ENCODE results near the gene FUOM. TPM values are rescaled to one million over a fixed set of nuclear protein-coding genes. Genes with fewer than 3 reads are reported as not detected.
"Not testable (repeated sequence)": the region's sequence is repeated elsewhere in the genome, so short reads cannot be mapped to it uniquely, and the experiment has no call there.

Gene FUOM
- total RNA-seq, 1 donor from 2014 or later = 8.2 TPM

GRCh38 chr10:133335246-133336117, 22.3 kb downstream of the FUOM start:
- peak; percentile 17 for DNase-seq (ENCODE audit: low read depth)

- no peak for DNase-seq (ENCODE audit: low read depth)
These were observed 23.1 kb downstream of the FUOM start for GRCh38 chr10:133334503-133335245.

- DNase-seq (ENCODE audit: low read depth) = no peak
These were observed 24.7 kb downstream of the FUOM start for GRCh38 chr10:133332936-133333699.

GRCh38 chr10:133329491-133330202, 28.2 kb downstream of the FUOM start:
- peak; percentile 86 for DNase-seq (ENCODE audit: low read depth)

DNA sequence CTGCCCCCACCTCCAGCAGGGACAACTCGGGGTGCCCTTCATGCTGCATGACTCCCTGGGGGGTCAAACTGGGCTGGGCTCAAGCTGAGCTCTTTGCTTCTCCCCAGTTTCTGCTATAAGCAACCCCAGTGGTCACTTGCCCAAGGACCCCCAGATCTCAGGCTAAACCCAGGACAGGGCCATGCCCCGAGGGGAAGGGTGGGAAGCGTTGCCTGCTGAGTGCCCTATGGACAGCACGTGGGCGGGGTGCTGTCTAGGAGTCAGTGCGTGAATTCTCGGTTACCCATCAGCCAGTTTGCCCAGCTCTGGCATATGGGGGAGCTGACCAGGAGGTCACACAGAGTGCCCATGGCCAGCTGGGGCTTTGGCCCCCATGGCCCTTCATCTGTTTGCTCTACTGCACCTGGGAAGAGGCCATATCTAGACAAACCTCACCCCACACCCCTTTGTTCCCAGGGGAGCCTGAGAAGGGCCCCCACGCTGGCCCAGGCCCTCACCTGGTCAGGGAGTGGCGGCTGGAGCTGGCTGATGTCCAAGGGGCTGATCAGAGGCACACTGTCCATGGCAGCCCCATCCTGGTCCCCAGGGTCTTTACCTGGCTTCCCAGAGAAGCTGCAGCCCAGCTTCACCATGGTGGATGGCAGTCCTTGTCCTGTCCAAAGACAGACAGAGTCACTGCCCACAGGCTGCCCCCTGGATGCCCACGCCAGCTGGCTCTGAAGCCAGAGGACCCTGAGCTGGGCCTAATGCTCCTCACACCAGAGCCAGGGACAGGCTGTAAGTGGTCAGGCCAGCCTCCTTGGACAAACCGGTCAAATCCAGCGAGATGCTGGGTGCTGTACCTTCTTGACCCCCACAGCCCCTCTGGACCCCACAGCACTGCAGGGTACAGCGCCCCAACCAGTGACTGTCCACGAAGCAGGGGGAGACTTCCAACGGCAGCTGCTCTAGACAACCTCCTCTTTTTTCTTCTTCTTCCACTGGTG, 29.2 kb downstream of the FUOM start:
- no peak for DNase-seq (ENCODE audit: low read depth)

DNA sequence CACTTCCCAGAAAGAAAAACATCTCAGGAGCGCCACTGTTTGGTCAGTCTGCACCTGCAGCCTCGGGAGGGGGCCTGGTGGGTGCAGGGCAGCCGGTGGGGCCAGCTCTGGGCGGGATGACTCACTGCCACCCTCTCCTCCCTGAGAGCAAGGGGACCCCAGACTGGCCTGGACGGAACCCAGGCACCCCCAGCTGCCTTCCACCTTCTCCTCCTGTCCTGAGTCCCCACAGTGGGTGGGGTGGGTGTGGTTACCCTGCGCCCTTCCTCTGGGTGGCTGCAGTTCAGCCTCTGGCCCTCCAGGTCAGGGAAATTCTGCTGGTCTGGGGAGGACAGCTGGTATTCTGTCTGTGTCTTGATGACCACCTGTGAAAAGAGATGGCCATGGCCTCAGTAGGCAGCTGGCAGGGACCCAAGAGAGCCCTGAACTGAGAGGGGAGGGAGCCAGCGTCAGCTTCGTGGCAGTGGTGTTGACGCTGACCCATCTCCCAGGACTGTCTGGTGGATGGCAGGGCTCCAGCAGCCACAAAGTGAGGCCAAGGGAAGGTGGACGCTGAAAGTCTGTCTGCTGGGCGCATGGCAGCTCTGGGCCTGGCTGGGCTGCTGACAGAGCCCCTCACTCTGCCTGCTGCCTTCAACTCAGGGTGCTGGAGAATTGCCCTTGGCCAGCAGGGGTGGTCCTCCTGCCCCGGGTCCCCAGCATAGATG, 30.0 kb downstream of the FUOM start:
- DNase-seq (ENCODE audit: low read depth) = peak; percentile 84

DNA sequence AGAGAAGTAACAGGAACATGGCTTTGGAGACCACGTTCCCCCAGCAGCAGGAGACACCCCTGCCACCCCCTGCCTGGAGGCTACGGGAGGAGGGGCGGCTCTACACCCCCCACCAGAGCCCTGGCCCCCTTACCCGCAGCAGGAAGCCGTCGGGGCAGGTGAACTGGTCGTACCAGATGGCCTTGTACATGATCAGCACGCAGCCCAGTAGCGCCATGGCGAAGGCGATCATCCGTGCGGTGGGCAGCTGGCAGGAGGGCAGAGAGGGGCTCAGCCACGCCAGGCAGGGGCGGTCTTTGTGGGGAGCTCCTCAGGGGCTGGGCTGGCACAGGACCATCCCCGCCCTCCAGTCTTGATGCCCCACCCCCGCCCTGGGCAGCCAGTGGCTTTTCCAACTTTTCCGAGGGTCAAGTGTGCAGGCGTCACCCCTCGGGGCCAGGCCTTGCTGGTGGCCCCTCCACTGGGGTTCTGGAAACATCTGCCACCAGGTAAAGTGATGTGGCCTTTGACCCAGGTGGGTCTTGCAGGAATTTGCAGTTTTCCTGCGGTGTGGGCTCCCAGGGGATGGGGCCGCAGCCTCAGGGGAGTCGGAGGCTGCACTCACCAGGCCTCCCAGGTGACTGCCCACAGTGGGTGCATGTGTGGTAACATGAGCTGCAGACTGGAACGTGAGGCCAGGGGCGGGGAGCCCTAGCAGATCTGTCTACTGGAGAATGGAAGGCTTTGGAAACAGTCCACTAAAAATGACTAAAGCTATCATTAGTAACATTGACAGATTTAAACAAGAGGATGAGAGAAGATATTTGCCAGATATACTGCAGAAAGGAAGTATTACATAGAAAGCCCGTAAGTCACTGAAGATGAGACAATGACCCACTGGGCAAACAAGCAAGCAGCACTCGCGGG, 30.8 kb downstream of the FUOM start:
- DNase-seq (ENCODE audit: low read depth) = no peak

DNA sequence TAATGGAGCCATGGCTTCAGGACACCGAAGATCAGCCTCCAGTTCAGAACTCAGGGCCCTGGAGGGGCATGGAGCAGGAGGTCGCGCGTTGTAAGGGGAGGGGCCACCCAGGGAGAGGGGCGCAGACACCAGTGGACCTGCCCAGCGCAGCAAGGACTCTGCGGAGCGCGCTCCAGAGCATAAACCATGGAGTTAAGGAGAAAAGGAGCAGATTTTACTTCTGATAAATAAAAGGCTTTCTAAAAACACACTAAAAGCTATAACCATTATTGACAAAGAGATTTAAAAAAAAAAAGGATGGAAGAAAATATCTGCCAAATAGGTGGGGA, 31.6 kb downstream of the FUOM start:
- no peak for DNase-seq (ENCODE audit: low read depth)

DNA sequence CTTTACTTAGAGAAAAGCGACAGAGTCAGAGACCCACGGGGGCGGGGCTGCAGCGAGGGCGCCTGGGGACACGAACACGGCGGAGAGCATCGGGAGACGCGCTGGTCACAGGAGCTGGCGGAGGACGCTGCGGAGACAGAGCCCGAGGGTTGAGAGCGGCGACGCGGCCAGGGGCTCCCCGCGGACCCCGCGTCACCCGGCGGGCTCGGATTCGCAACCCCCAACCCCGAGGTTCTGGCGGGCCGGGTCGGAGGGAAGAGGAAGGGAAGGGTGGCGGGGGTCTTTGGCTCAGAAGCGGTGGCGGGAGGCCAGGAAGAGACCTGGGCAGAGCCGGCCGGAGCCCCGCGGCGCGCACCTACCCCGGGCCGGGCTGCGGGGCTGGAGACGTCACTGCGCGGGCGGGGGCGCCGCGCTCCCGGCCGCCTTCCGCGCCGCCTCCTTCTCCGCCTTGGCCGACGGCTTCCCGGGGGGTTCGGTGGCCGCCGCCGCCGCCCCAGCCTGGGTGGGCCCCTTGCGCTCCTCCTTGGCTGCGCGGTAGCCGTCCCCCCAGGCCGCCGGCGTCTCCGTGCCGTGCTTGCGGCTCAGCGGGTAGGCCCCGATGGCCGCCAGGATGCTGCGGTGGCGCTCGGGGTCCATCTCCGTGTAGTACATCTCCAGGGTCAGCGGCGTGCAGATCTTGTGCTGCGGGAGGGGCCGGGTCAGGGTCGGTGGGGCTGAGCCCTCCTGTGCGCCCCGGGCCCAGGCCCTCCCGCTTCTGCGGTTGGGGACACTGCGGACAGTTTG, 32.2 kb downstream of the FUOM start:
- no peak for DNase-seq (ENCODE audit: low read depth)

GRCh38 chr10:133324857-133325260, 33.0 kb downstream of the FUOM start:
- no peak for DNase-seq (ENCODE audit: low read depth)

DNA sequence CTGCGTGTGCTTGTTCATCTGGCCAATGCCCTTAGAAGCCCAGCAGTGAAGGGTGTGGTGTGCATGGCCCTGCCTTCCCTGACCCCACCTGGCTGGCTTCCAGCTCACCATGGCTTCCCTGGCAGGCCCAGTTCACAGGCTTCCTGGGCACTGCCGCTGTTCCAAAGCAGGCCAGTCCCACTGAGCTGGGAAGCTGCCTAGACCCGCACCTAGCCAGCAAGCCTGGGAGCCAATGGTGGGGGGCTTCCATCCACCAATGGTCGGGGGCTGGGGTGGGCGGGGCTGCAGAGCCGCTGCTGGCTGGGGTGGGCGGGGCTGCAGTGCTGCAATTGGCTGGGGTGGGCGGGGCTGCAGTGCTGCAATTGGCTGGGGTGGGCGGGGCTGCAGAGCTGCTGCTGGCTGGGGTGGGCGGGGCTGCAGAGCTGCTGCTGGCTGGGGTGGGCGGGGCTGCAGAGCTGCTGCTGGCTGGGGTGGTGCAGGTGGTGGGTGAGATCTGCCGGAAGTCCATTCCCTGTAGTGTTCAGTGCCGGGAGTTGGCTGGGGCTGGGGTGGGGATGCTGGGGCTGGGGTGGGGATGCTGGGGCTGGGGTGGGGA, 33.5 kb downstream of the FUOM start:
- DNase-seq (ENCODE audit: low read depth) = peak; percentile 47

DNA sequence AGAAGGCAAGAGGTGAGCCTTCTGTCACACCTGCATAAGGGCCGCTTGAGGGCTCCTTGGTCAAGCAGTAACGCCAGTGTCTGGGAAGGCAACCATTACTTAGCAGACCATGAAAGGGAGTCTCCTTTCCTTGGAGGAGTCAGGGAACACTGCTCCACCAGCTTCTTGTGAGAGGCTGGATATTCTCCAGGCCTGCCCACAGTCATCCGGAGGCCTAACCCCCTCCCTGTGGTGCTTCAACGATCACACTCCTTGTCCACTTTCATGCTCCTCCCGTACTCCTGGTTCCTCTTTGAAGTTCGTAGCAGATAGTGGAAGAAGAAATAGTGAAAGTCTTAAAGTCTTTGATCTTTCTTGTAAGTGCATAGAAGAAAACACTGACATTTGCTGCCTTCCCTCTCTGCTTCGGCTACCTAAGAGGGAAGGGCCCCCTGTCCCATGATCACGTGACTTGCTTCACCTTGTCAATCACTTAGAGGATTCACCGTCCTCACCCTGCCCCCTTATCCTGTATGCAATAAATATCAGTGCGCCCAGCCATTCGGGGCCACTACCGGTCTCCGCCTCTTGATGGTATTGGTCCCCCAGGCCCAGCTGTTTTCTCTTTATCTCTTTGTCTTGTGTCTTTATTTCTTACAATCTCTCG, 35.6 kb downstream of the FUOM start:
- DNase-seq (ENCODE audit: low read depth) = not testable (repeated sequence)

DNA sequence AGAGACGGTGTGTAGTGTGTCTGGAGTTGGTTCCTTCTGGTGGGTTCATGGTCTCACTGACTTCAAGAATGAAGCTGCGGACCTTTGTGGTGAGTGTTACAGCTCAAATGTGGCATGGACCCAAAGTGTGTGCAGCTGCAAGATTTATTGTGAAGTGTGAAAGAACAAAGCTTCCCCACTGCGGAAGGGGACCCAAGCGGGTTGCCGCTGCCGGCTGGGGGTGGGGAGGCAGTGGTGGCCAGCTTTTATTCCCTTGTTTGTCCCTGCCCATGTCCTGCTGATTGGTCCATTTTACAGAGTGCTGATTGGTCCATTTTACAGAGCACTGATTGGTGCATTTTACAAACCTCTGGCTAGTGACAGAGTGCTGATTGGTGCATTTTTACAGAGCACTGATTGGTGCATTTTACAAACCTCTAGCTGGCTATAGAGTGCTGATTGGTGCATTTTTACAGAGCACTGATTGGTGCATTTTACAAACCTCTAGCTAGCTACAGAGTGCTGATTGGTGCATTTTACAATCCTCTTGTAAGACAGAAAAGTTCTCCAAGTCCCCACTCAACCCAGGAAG, 36.9 kb downstream of the FUOM start:
- not testable (repeated sequence) for DNase-seq (ENCODE audit: low read depth)

GRCh38 chr10:133318494-133319127, 39.2 kb downstream of the FUOM start:
- DNase-seq (ENCODE audit: low read depth) = peak; percentile 49

GRCh38 chr10:133316732-133317131, 41.1 kb downstream of the FUOM start:
- no peak for DNase-seq (ENCODE audit: low read depth)

DNA sequence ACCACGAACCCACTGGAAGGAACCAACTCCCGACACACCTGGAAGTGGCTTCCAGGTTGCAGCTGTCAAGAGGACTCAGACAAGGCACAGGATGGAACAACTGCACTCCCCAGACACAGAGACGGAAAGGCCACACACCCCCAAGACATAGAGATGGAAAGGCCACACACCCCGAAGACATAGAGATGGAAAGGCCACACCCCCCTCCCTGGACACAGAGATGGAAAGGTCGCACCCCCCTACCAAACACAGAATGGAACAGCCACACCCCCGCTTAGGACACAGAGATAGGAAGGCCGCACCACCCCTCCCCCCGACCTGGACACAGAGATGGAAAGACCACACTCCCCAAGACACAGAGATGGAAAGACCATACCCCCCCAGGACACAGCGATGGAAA, 41.6 kb downstream of the FUOM start:
- peak; percentile 32 for DNase-seq (ENCODE audit: low read depth)
